Activated naive CD8-positive, alpha-beta T cell (primary cell): ENCODE results near the gene PER3.

Experiments
- H3K27ac Mint-ChIP-seq: one replicate; pipeline ENCODE4 v1.8.0; 2021; ENCODE audit warnings: mixed read lengths
- H3K27me3 Mint-ChIP-seq: one replicate; pipeline ENCODE4 v1.8.0; 2021; ENCODE audit warnings: mixed read lengths
- H3K36me3 Mint-ChIP-seq: one replicate; pipeline ENCODE4 v1.8.0; 2021; ENCODE audit warnings: mixed read lengths
- H3K4me1 Mint-ChIP-seq: one replicate; pipeline ENCODE4 v1.8.0; 2021; ENCODE audit warnings: low read depth, mixed read lengths
- H3K4me3 Mint-ChIP-seq: one replicate; pipeline ENCODE4 v1.8.0; 2021; ENCODE audit warnings: mild to moderate bottlenecking, mixed read lengths
- H3K9me3 Mint-ChIP-seq: one replicate; pipeline ENCODE4 v1.8.0; 2021; ENCODE audit warnings: low read depth, mixed read lengths

Gene PER3

GRCh38 chr1:7783826-7784491 is at the start of gene PER3:
TSS of gene PER3 (plus strand) at chr1:7784291. CDS start at chr1:7784878, 587 bp downstream.
- H3K27me3 Mint-ChIP-seq: no peaks in the 10 kb centered on the region
- H3K4me3 Mint-ChIP-seq: peak within 1 kb of the TSS; percentile 74
- peaks cover 21% of the 10 kb centered on the region for H3K4me1 Mint-ChIP-seq
- no peaks in the 10 kb centered on the region for H3K9me3 Mint-ChIP-seq
- no peak within 1 kb of the TSS for H3K27ac Mint-ChIP-seq
- H3K36me3 Mint-ChIP-seq: peaks cover 7% of the 10 kb centered on the region

GRCh38 chr1:7738044-7738443 is 46.0 kb upstream of the PER3 start:
- Mint-ChIP-seq H3K9me3 (peaks cover 6% of the 10 kb centered on the region), H3K36me3 (no peaks in the 10 kb centered on the region), H3K4me3 (no peak overlapping the region), H3K27ac (no peak overlapping the region), H3K27me3 (no peaks in the 10 kb centered on the region), H3K4me1 (no peaks in the 10 kb centered on the region)

DNA sequence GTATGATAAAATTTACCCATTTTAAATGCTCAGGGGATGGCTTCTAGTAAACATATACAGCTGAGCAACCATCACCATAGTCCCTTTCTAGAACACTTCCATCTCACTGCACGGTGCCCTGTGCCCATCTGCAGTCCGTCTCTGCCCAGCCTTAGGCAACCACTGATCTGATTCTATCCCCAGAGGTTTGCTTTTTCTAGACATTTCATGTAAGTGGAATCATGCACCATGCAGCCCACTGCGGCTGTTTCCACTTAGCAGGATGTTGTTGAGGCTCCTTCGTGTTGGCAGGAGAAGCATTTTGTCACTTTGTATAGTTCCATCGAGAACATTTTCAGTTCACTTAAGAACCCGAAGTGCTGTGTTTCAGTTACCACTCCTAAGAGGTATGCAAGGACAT is 40.7 kb upstream of the PER3 start:
- H3K27me3 Mint-ChIP-seq: no peaks in the 10 kb centered on the region
- H3K27ac Mint-ChIP-seq: no peak overlapping the region
- no peak overlapping the region for H3K4me3 Mint-ChIP-seq
- no peaks in the 10 kb centered on the region for H3K36me3 Mint-ChIP-seq
- no peaks in the 10 kb centered on the region for H3K4me1 Mint-ChIP-seq
- H3K9me3 Mint-ChIP-seq: peaks cover 6% of the 10 kb centered on the region

DNA sequence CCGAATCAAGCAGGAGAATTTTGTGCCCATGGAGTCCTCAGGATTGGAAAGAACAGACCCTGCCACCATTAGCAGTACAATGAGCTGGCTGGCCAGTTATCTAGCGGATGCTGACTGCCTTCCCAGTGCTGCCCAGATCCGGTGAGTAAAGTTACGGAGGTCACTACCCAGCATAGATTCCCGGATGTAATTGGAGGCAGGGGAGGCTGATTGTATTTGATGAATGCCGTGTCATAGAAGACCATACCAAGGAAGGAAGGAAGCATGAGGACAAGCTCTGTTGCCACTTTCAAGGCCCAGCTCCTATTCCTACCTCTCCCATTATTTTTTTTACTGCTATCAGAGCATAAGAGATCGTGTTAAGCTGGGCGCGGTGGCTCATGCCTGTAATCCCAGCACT is 39.2 kb upstream of the PER3 start:
- no peaks in the 10 kb centered on the region for H3K4me1 Mint-ChIP-seq
- no peak overlapping the region for H3K4me3 Mint-ChIP-seq
- H3K9me3 Mint-ChIP-seq: no peaks in the 10 kb centered on the region
- no peak overlapping the region for H3K27ac Mint-ChIP-seq
- no peaks in the 10 kb centered on the region for H3K27me3 Mint-ChIP-seq
- no peaks in the 10 kb centered on the region for H3K36me3 Mint-ChIP-seq

DNA sequence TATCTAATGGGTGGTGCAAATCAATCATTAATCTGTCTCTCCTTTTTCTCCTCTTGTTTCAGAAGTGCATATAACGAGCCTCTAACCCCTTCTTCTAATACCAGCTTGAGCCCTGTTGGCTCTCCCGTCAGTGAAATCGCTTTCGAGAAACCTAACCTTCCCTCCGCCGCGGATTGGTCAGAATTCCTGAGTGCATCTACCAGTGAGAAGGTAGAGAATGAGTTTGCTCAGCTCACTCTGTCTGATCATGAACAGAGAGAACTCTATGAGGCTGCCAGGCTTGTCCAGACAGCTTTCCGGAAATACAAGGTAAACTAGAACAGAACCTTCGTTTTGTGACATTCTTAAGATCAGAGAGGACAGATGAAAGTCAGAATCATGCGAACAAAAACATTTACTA is 38.3 kb upstream of the PER3 start:
- H3K36me3 Mint-ChIP-seq: no peaks in the 10 kb centered on the region
- H3K27ac Mint-ChIP-seq: no peak overlapping the region
- H3K4me3 Mint-ChIP-seq: no peak overlapping the region
- no peaks in the 10 kb centered on the region for H3K27me3 Mint-ChIP-seq
- no peaks in the 10 kb centered on the region for H3K9me3 Mint-ChIP-seq
- H3K4me1 Mint-ChIP-seq: no peaks in the 10 kb centered on the region

DNA sequence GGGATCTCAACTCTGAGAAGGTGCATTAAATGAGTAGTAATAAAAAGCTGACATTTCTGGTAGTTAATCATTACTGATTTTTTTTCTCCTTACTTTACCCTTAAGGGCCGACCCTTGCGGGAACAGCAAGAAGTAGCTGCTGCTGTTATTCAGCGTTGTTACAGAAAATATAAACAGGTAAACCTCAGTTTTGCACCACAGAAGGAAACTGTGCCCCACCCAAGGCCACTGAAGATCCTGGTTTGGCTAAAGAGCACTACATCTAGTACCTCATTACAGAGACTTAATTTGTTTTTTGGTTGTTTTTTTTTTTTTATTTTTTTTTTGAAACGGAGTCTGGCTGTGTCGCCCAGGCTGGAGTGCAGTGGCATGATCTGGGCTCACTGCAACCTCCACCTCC is 36.5 kb upstream of the PER3 start:
- Mint-ChIP-seq H3K9me3 (no peaks in the 10 kb centered on the region), H3K4me1 (peaks cover 6% of the 10 kb centered on the region), H3K4me3 (no peak overlapping the region), H3K36me3 (no peaks in the 10 kb centered on the region), H3K27ac (no peak overlapping the region), H3K27me3 (no peaks in the 10 kb centered on the region)

GRCh38 chr1:7749126-7749525 is 35.0 kb upstream of the PER3 start:
- Mint-ChIP-seq H3K9me3 (no peaks in the 10 kb centered on the region), H3K27ac (no peak overlapping the region), H3K4me3 (no peak overlapping the region), H3K27me3 (peaks cover 2% of the 10 kb centered on the region), H3K4me1 (peaks cover 13% of the 10 kb centered on the region), H3K36me3 (no peaks in the 10 kb centered on the region)

DNA sequence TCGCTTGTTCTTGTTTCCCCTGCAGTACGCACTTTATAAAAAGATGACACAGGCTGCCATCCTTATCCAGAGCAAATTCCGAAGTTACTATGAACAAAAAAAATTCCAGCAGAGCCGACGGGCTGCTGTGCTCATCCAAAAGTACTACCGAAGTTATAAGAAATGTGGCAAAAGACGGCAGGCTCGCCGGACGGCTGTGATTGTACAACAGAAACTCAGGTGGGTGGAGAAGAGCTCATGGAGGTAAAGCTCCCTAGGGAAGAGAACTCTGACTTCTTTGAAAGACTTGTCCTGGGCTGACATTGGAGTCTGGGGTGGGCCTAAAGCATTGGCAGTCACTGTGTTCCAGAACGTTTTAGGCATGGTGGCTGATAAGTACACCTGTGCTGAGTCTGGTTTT is 32.9 kb upstream of the PER3 start:
- Mint-ChIP-seq H3K27me3 (peaks cover 7% of the 10 kb centered on the region), H3K9me3 (no peaks in the 10 kb centered on the region), H3K27ac (no peak overlapping the region), H3K36me3 (no peaks in the 10 kb centered on the region), H3K4me3 (no peak overlapping the region), H3K4me1 (peaks cover 15% of the 10 kb centered on the region)

- Mint-ChIP-seq H3K27me3 (peaks cover 7% of the 10 kb centered on the region), H3K4me3 (no peak overlapping the region), H3K9me3 (no peaks in the 10 kb centered on the region), H3K27ac (no peak overlapping the region), H3K36me3 (no peaks in the 10 kb centered on the region), H3K4me1 (peaks cover 15% of the 10 kb centered on the region)
Observed at GRCh38 chr1:7752512-7753417, 31.3 kb upstream of the PER3 start.

DNA sequence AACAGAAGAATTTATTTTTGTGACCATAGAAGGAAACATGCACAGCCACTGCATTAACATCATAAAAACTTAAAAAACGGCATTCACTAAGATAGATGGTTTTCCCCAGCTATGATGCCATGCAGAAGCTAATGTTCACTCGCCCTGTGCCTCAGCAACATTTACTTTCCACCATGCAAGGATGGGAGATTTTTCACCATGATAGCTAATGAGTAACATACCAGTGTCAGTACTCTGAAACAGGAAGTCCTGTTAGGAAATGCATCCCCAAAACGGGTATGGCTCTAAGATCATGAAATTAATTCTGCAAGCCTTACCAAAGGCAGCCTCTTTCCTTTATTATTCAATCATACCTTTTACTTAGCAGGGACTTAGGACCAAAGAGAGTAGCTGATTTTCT is 30.4 kb upstream of the PER3 start:
- no peak overlapping the region for H3K27ac Mint-ChIP-seq
- no peaks in the 10 kb centered on the region for H3K36me3 Mint-ChIP-seq
- peaks cover 7% of the 10 kb centered on the region for H3K27me3 Mint-ChIP-seq
- no peak overlapping the region for H3K4me3 Mint-ChIP-seq
- H3K4me1 Mint-ChIP-seq: peaks cover 15% of the 10 kb centered on the region
- H3K9me3 Mint-ChIP-seq: no peaks in the 10 kb centered on the region

- Mint-ChIP-seq H3K4me3 (no peak overlapping the region), H3K9me3 (no peaks in the 10 kb centered on the region), H3K27ac (no peak overlapping the region), H3K27me3 (peaks cover 7% of the 10 kb centered on the region), H3K4me1 (peaks cover 15% of the 10 kb centered on the region), H3K36me3 (no peaks in the 10 kb centered on the region)
Observed at GRCh38 chr1:7754234-7754633, 29.9 kb upstream of the PER3 start.

- H3K9me3 Mint-ChIP-seq: no peaks in the 10 kb centered on the region
- no peak overlapping the region for H3K27ac Mint-ChIP-seq
- peaks cover 15% of the 10 kb centered on the region for H3K4me1 Mint-ChIP-seq
- no peak overlapping the region for H3K4me3 Mint-ChIP-seq
- H3K36me3 Mint-ChIP-seq: no peaks in the 10 kb centered on the region
- peaks cover 7% of the 10 kb centered on the region for H3K27me3 Mint-ChIP-seq
Observed at GRCh38 chr1:7755448-7755847, 28.6 kb upstream of the PER3 start.

- Mint-ChIP-seq H3K9me3 (no peaks in the 10 kb centered on the region), H3K27me3 (peaks cover 5% of the 10 kb centered on the region), H3K27ac (no peak overlapping the region), H3K36me3 (no peaks in the 10 kb centered on the region), H3K4me3 (no peak overlapping the region), H3K4me1 (no peaks in the 10 kb centered on the region)
Observed at GRCh38 chr1:7760245-7760644, 23.8 kb upstream of the PER3 start.

GRCh38 chr1:7761103-7761502 is 23.0 kb upstream of the PER3 start:
- no peak overlapping the region for H3K4me3 Mint-ChIP-seq
- H3K4me1 Mint-ChIP-seq: no peaks in the 10 kb centered on the region
- H3K27ac Mint-ChIP-seq: no peak overlapping the region
- H3K9me3 Mint-ChIP-seq: no peaks in the 10 kb centered on the region
- H3K36me3 Mint-ChIP-seq: no peaks in the 10 kb centered on the region
- peaks cover 6% of the 10 kb centered on the region for H3K27me3 Mint-ChIP-seq

GRCh38 chr1:7767176-7767575 is 16.9 kb upstream of the PER3 start:
- peaks cover 10% of the 10 kb centered on the region for H3K4me1 Mint-ChIP-seq
- H3K36me3 Mint-ChIP-seq: no peaks in the 10 kb centered on the region
- H3K27ac Mint-ChIP-seq: no peak overlapping the region
- H3K9me3 Mint-ChIP-seq: no peaks in the 10 kb centered on the region
- no peak overlapping the region for H3K4me3 Mint-ChIP-seq
- H3K27me3 Mint-ChIP-seq: peaks cover 6% of the 10 kb centered on the region
